Trophoblast cell (in vitro differentiated cells and primary cell): ENCODE data around the gene SETD3.
A peak's percentile ranks its signal among the peaks of the same experiment; 100 is the strongest.

Source experiments
- DNase-seq, 2 donors: peaks; one replicate each; pipeline ENCODE4 v3.0.0-alpha.2; 2016
- H2AFZ ChIP-seq: 2 replicates; pipeline ENCODE4 v1.6.1; 2013; ENCODE audit warnings: low read length, moderate library complexity, mild to moderate bottlenecking; ENCODE audit not compliant: insufficient read depth, poor library complexity
- H2AK5ac ChIP-seq: 2 replicates; pipeline ENCODE4 v1.6.1; 2013; ENCODE audit warnings: mild to moderate bottlenecking, low read length
- H2BK120ac ChIP-seq: 2 replicates; pipeline ENCODE4 v1.6.1; 2013; ENCODE audit warnings: low read length, mild to moderate bottlenecking, moderate library complexity; ENCODE audit not compliant: insufficient read depth, poor library complexity
- H2BK12ac ChIP-seq: 2 replicates; pipeline ENCODE4 v1.6.1; 2013; ENCODE audit warnings: mild to moderate bottlenecking, low read length, moderate library complexity
- H2BK5ac ChIP-seq: 2 replicates; pipeline ENCODE4 v1.6.1; 2013; ENCODE audit warnings: low read length, low read depth, moderate library complexity, mild to moderate bottlenecking; ENCODE audit not compliant: poor library complexity
- H3K14ac ChIP-seq: 2 replicates; pipeline ENCODE4 v1.6.1; 2013; ENCODE audit warnings: mild to moderate bottlenecking, low read length
- H3K18ac ChIP-seq: 2 replicates; pipeline ENCODE4 v1.6.1; 2013; ENCODE audit warnings: mild to moderate bottlenecking, low read length
- H3K23ac ChIP-seq: 2 replicates; pipeline ENCODE4 v1.6.1; 2013; ENCODE audit warnings: low read length
- H3K27ac ChIP-seq: 2 replicates; pipeline ENCODE4 v1.5.1; 2013; ENCODE audit warnings: low read depth, mild to moderate bottlenecking, inconsistent platforms, low read length, moderate library complexity
- H3K27me3 ChIP-seq: 2 replicates; pipeline ENCODE4 v1.6.1; 2013; ENCODE audit warnings: inconsistent platforms, mild to moderate bottlenecking, low read length, moderate library complexity; ENCODE audit not compliant: insufficient read depth
- H3K36me3 ChIP-seq, 2 experiments: 1 replicate in 1 of 2; 2 replicates in 1 of 2; pipeline ENCODE4 v1.6.1; 2013; ENCODE audit warnings: low read length in 2 of 2, mild to moderate bottlenecking in 2 of 2, moderate library complexity in 1 of 2; ENCODE audit not compliant: insufficient read depth in 2 of 2, control insufficient read depth in 1 of 2
- H3K4ac ChIP-seq: 2 replicates; pipeline ENCODE4 v1.6.1; 2013; ENCODE audit warnings: low read depth, mild to moderate bottlenecking, low read length, moderate library complexity
- H3K4me1 ChIP-seq, 2 experiments: 1 replicate in 1 of 2; 2 replicates in 1 of 2; pipeline ENCODE4 v1.6.1; 2013; ENCODE audit warnings: low read length in 2 of 2, mild to moderate bottlenecking in 2 of 2, moderate library complexity in 1 of 2; ENCODE audit not compliant: insufficient read depth in 2 of 2, control insufficient read depth in 1 of 2
- H3K4me2 ChIP-seq: 2 replicates; pipeline ENCODE4 v1.6.1; 2013; ENCODE audit warnings: inconsistent platforms, mild to moderate bottlenecking, low read length, moderate library complexity
- H3K4me3 ChIP-seq: 2 replicates; pipeline ENCODE4 v1.5.1; 2013; ENCODE audit warnings: mild to moderate bottlenecking, low read depth, low read length, inconsistent platforms
- H3K79me1 ChIP-seq: one replicate; pipeline ENCODE4 v1.6.1; 2013; ENCODE audit warnings: low read length
- H3K79me2 ChIP-seq: 2 replicates; pipeline ENCODE4 v1.6.1; 2013; ENCODE audit warnings: low read length, mild to moderate bottlenecking; ENCODE audit not compliant: control insufficient read depth, insufficient read depth, poor library complexity
- H3K9ac ChIP-seq: 2 replicates; pipeline ENCODE4 v1.6.1; 2013; ENCODE audit warnings: mild to moderate bottlenecking, low read length
- H3K9me3 ChIP-seq: 2 replicates; pipeline ENCODE4 v1.6.1; 2013; ENCODE audit warnings: low read depth, mild to moderate bottlenecking, control low read depth, inconsistent platforms, low read length; ENCODE audit not compliant: insufficient read depth
- H4K12ac ChIP-seq: 2 replicates; pipeline ENCODE4 v1.6.1; 2013; ENCODE audit warnings: low read depth, mild to moderate bottlenecking, low read length, moderate library complexity
- H4K8ac ChIP-seq: 2 replicates; pipeline ENCODE4 v1.6.1; 2013; ENCODE audit warnings: low read depth, mild to moderate bottlenecking, low read length, moderate library complexity
- H4K91ac ChIP-seq: one replicate; pipeline ENCODE4 v1.6.1; 2013; ENCODE audit warnings: low read depth, mild to moderate bottlenecking, low read length, moderate library complexity
- WGBS: extraction: QIAGEN DNeasy Blood & Tissue Kit; methylation state at CpG from one replicate; pipeline ENCODE4 v1.1.7; 2013; ENCODE audit warnings: missing lambda C conversion rate; ENCODE audit not compliant: insufficient read length, insufficient coverage; ENCODE audit errors: extremely low coverage; 5-methylcytosine and 5-hydroxymethylcytosine counted together

The SETD3 gene

DNA sequence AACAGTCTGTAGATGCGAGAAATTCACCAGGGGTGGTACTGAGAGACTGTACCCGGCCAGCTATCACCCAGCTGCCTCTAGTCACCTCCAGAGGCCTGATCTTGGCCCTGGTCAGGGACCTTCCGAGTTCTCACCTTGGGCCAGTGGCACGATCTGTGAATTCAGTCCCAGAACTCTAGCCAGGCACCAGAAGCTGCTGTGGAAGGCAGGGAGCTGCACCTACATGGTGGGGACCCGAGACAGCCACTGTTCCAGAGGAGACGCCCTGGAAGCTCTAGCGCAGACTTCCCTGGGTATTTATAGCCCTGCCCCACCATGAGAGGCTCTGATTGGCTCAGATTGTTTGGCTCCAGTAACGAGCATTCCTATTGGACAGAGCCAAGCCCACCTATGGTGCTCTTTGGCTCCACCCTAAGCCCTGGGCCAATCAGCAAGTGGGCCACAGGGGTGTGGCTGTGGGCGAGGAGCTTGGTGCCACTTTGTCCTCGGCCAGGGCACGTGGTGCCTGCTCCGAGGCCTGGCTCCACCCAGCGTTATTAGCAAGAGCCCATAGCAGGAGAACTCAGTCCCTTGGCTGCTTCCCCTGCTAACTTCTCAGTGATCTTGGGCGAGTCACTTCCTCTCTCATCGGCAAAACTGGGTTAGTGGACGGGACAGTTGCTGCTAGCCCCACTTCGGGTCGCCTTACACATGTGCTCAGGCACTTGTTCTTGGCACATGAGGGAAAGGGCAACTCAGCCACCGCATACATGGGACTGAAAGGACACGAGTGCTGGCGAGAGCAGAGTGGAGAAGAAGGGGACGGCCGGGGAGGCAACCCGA lies 119.7 kb downstream of the SETD3 start:
- Histone ChIP-seq H3K27ac (no peak overlapping the region), H4K8ac (no peak overlapping the region), H3K79me1 (no peaks in the 10 kb centered on the region), H3K4me2 (no peak overlapping the region), H3K9ac (no peak overlapping the region), H2AFZ (no peak overlapping the region), H3K4me1 (peaks cover 16 to 17% of the 10 kb centered on the region in 2 experiments), H3K14ac (no peak overlapping the region), H3K79me2 (no peaks in the 10 kb centered on the region), H3K18ac (no peak overlapping the region), H4K12ac (no peak overlapping the region), H3K4me3 (no peak overlapping the region), H3K9me3 (no peaks in the 10 kb centered on the region), H3K36me3 (no peaks in the 10 kb centered on the region), H3K23ac (no peak overlapping the region), H2BK5ac (no peak overlapping the region), H3K27me3 (no peaks in the 10 kb centered on the region), H4K91ac (no peak overlapping the region), H2BK120ac (no peak overlapping the region), H2BK12ac (no peak overlapping the region), H2AK5ac (no peak overlapping the region), H3K4ac (no peak overlapping the region)
- DNase-seq = no peak
- WGBS = no CpG with 5 or more reads among the region's 24 CpGs

DNA sequence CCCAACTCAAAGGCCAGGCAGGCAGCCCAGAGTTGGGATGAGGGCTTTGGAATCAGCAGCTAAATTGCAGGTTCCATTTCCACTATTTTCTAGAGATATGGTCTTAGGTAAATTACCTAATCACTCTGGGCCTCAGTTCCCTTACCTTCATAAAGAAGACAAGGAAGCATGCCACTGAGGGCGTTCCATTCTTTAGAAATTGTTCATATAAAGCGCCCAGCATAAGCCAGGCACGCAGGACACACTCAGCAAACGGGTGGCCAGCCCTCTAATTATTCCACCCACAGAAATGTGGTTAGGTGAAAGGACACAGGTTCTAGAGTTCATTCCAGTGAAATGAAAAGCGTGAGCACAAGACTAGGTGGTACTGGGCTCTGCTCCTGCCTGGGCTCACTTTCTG lies 120.8 kb downstream of the SETD3 start:
- Histone ChIP-seq H3K4ac (no peak overlapping the region), H3K27me3 (no peaks in the 10 kb centered on the region), H3K4me1 (peaks cover 16 to 17% of the 10 kb centered on the region in 2 experiments), H3K14ac (no peak overlapping the region), H2BK5ac (no peak overlapping the region), H3K4me2 (no peak overlapping the region), H4K12ac (no peak overlapping the region), H3K9me3 (no peaks in the 10 kb centered on the region), H2AFZ (no peak overlapping the region), H3K18ac (no peak overlapping the region), H2BK120ac (no peak overlapping the region), H3K79me1 (no peaks in the 10 kb centered on the region), H3K4me3 (no peak overlapping the region), H4K91ac (no peak overlapping the region), H4K8ac (no peak overlapping the region), H3K9ac (no peak overlapping the region), H3K36me3 (no peaks in the 10 kb centered on the region), H2AK5ac (no peak overlapping the region), H2BK12ac (no peak overlapping the region), H3K79me2 (no peaks in the 10 kb centered on the region), H3K23ac (no peak overlapping the region), H3K27ac (no peak overlapping the region)
- DNase-seq = peak; percentile 81 to 95
- WGBS = no CpG with 5 or more reads among the region's 5 CpGs

DNA sequence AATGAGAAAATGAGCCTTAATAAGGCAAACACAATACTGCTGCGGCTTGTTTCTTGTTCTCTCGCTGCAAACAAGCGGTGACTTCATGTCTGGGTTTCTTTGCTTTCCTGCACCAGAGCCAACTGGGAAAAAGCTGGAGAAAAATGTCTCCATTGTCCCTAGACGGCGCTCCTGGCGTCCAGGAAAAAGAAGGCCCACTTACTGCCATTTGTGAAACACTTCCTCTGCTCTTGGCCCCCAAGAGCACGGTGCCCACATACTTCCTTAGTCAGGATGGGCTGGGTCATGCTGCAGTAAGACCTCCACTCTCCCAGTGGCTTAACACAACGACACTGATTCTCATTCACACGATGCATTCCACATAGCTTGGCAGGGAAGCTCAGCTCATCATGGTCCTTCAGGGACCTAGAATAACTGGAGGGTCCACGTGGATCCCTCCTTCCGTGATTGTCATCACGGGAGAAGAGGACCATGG lies 122.7 kb downstream of the SETD3 start:
- DNase-seq = no peak
- Histone ChIP-seq H3K27me3 (no peaks in the 10 kb centered on the region), H2BK120ac (no peak overlapping the region), H3K4ac (no peak overlapping the region), H4K91ac (no peak overlapping the region), H2BK12ac (no peak overlapping the region), H3K36me3 (no peaks in the 10 kb centered on the region), H3K9ac (no peak overlapping the region), H4K8ac (no peak overlapping the region), H4K12ac (no peak overlapping the region), H3K27ac (no peak overlapping the region), H3K4me1 (peaks cover 13 to 14% of the 10 kb centered on the region in 2 experiments), H3K79me2 (no peaks in the 10 kb centered on the region), H3K4me3 (no peak overlapping the region), H2AK5ac (no peak overlapping the region), H3K9me3 (no peaks in the 10 kb centered on the region), H3K23ac (no peak overlapping the region), H2AFZ (no peak overlapping the region), H3K4me2 (no peak overlapping the region), H2BK5ac (no peak overlapping the region), H3K18ac (no peak overlapping the region), H3K14ac (no peak overlapping the region), H3K79me1 (no peaks in the 10 kb centered on the region)
- WGBS = no CpG with 5 or more reads among the region's 12 CpGs

DNA sequence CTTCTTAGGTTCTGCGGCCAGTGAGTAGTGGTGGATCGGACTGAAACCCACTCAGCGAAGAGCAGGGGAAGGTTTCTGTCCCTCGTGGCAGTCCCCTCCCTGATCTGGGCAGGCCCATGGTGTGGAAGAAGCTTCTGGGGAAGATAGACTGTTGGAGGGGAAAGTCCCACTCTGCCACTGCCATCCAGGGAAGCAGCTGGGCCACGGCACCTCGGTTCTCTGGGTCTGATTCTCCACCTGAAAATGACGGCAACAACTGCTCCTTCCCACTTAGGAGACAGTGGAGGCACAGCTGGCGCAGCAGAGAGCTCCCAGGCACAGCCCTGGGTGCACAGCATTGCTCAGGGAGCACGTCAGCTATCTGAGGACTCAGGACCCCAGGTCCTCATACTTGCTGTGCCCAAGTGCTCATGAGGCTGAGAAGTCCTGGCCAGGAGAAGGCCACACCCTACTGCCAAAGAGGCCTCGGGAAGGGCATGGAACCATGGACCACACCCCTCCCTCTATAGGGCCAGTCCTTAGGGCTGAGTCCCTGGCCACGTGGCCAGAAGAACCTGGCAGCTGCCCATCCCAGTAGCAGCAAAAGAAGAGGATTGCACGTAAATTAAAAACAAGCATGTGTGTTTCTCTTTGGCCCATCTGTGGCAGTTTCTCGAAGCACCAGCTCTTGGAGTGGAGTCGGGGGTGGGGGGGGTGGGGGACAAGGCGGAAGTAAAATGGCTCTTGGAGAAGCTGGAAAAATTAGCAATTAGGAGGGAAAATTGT lies 123.3 kb downstream of the SETD3 start:
- Histone ChIP-seq H2BK5ac (no peak overlapping the region), H3K9ac (no peak overlapping the region), H2BK120ac (no peak overlapping the region), H4K91ac (no peak overlapping the region), H3K79me1 (no peaks in the 10 kb centered on the region), H4K12ac (no peak overlapping the region), H3K79me2 (no peaks in the 10 kb centered on the region), H3K27ac (no peak overlapping the region), H3K4ac (no peak overlapping the region), H3K4me3 (no peak overlapping the region), H3K14ac (no peak overlapping the region), H3K4me1 (peaks cover 6 to 8% of the 10 kb centered on the region in 2 experiments), H2AFZ (no peak overlapping the region), H3K4me2 (no peak overlapping the region), H4K8ac (no peak overlapping the region), H3K36me3 (no peaks in the 10 kb centered on the region), H2AK5ac (no peak overlapping the region), H2BK12ac (no peak overlapping the region), H3K18ac (no peak overlapping the region), H3K23ac (no peak overlapping the region), H3K9me3 (no peaks in the 10 kb centered on the region), H3K27me3 (no peaks in the 10 kb centered on the region)
- DNase-seq = no peak
- WGBS = no CpG with 5 or more reads among the region's 15 CpGs
